GM19025 (cell line): ENCODE measurements around the gene DZIP3.
"Not testable (repeated sequence)": the region's sequence is repeated elsewhere in the genome, so short reads cannot be mapped to it uniquely, and the experiment has no call there.

Experiments
- ATAC-seq: cut with Tn5 transposase; IDR thresholded peaks from one replicate; pipeline ENCODE4 v1.9.1; 2021; ENCODE audit warnings: mild to moderate bottlenecking, low read depth, moderate library complexity; ENCODE audit not compliant: unreplicated experiment

DZIP3 gene

GRCh38 chr3:108599677-108600409, 10.3 kb downstream of the DZIP3 start:
- ATAC-seq, result no peak

DNA sequence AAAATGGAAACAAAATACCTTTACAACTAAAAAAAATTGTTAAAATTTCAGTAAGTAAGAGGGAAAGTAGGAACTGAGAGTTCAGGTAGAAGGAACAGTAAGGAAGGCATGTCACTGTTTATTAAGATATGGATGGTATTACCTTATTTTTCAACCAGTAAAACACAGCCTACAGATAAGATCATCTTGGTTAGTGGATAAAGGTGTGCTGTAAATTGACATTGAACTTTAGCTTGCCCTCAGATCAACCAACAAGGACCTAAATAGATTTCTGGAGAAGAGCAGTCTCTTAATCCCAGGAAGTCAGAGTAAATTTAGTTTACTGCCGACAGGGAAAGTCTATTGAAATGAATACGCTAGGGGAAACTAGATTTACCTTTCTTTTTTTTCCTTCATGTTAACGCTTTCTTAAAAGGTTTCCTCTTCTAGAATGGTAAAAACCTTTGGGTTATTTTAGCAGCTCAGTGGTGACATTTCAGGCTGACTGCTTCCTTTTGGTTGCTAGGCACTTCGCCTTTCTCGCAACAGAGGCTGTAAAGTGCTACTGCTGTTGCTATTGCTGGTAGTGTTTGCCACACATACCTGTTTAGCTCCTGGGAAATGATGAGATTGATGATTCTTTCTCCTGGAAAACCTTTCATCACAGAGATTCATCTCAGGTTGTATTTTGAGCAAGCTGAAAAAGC, 12.9 kb downstream of the DZIP3 start:
- no peak for ATAC-seq

GRCh38 chr3:108602935-108603294, 13.4 kb downstream of the DZIP3 start:
- ATAC-seq, result no peak

DNA sequence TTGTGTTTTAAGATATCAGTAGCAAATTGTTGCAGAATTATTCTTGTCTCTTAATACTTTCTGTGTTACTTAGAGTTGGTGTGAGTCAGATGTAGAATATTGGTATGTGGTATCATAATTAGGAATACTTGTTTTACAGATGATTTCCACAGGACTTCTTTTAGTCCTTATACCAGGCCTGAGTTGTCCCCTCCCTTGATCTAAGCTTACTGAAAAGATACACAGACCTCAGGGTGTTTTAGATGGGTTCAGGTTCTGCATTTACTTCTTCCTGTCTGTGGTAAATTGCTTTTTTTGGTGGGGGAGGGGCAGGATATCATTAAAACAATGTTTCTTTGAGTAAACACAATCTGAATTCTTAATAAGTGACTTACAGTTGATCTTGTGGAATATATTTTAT, 14.2 kb downstream of the DZIP3 start:
- ATAC-seq, result no peak

GRCh38 chr3:108605028-108605427, 15.5 kb downstream of the DZIP3 start:
- ATAC-seq, result no peak

DNA sequence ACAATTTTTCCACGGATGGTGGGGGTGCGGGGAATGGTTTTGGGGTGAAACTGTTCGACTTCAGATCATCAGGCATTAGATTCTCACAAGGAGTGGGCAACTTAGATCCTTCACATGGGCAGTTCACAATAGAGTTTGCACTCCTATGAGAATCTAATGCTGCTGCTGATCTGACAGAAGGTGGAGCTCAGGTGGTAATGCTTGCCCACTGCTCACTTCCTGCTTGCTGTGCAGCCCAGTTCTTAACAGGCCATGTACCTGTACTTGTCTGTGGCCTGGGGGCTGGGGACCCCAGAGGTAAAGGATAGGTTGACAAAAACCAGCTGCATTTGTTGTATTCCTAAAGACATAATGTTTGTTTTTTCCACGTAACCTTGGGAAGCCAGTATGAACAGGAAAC, 16.0 kb downstream of the DZIP3 start:
- no peak for ATAC-seq

- no peak for ATAC-seq
These were observed 19.2 kb downstream of the DZIP3 start for GRCh38 chr3:108608750-108609149.

GRCh38 chr3:108610651-108611050, 21.1 kb downstream of the DZIP3 start:
- no peak for ATAC-seq

- not testable (repeated sequence) for ATAC-seq
These were observed 26.6 kb downstream of the DZIP3 start for GRCh38 chr3:108616090-108616489.

DNA sequence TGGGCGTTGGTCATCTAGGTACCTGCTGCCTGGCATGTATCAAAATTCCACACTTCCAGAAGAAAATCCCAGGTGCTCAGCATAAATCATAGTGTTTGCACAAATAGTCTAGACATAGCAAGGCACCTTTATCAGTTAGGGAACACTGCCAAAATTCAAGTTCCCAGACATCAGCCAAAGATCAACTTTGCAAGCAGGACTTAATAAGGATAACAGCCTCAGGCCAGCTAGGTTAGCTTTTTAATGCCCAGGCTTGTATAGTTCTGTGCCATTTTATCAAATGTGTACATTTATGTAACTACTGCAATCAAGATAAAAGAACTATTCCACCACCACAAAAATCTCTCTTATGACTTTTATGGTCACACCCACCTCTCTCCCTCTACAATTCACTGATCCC, 30.7 kb downstream of the DZIP3 start:
- ATAC-seq, result no peak

GRCh38 chr3:108623504-108623903, 34.0 kb downstream of the DZIP3 start:
- ATAC-seq, result no peak

DNA sequence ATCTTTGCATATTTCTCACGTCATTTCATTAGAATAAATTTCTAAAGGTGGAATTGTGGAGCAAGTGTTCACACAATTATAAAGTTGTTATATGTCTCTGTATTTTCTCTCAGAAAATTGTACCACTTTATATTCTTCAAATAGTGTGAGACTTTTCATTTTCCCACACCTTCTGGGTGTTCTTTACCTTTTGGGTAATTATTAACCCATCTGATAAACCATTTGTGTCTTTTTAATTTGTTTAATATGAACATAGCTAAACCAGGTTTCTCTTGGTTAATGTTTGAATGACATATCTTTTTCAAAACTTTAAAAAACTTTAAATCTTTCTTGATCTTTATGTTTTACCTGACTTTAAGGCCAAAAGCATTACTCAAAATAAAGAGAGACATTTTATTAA, 40.5 kb downstream of the DZIP3 start:
- no peak for ATAC-seq

GRCh38 chr3:108642526-108642925, 53.0 kb downstream of the DZIP3 start:
- no peak for ATAC-seq

DNA sequence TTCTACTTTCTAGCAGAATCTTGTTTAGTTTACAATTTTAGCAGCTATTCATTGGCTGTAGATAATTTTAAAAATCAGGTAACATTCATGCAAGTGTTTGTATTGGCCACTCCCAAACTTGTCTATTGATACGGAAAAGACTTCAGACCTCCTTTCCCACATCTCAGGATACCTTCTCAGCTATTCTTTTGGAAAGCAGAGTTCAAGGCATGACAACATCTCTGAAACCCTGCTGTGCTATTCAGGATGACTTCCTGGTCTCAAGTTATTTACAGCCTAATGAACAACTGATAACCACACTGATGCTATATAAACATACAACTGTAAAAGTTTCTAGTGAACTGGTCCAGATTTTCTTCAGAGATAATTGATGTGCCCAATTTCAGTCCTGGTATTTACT, 55.8 kb downstream of the DZIP3 start:
- no peak for ATAC-seq

- not testable (repeated sequence) for ATAC-seq
These were observed 66.1 kb downstream of the DZIP3 start for GRCh38 chr3:108655664-108656063.

- ATAC-seq, result no peak
These were observed 72.2 kb downstream of the DZIP3 start for GRCh38 chr3:108661699-108662098.

DNA sequence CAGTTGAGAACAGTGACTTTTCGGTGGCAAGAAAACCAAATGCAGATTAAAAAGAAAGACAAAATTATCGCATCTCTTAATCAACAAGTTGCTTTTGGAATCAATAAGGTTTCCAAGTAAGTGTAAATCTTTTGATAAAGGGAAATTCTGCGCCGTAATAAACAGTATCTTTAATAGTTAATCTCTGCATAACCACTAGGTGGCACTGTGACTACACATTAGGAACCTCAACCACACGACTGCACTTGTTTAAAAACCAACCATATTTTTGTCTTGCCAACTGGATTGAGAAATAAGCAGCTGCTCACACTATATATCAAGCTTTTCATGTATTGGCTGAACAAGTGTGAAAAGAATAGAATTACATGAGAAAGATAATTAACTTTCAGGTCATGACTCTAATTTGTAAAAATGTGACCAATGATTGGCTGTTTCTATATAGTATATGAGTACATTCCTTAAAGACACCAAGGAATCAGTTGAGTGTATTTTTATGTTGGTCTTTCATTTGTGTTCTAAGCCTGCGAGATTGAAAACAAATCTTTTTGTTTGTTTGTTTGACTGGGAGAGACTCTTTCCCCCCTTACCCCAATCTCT, 72.7 kb downstream of the DZIP3 start:
- peak; percentile 53 for ATAC-seq

GRCh38 chr3:108664266-108664665, 74.7 kb downstream of the DZIP3 start:
- ATAC-seq, result no peak

GRCh38 chr3:108667312-108667711, 77.8 kb downstream of the DZIP3 start:
- ATAC-seq, result no peak

GRCh38 chr3:108669208-108669607, 79.7 kb downstream of the DZIP3 start:
- ATAC-seq, result no peak

DNA sequence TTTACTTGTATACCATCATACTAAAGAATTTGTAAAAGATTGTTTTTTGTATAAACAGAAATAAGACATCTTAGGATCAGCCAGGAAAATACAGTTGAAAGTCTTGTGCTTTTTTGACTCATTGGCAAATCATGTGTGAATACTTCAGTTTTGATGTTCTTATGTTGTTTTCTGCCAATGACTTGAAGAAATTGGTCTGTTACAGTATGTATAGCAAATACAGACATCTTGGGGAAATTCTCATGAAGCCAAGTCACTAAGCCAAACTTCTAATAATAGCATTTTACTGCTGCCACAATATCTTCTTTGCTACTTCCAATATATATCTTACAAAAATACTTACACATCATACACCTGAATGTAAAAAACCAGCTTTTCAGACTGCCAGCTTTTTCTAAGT, 83.2 kb downstream of the DZIP3 start:
- no peak for ATAC-seq
